Motor neuron (in vitro differentiated cells): ENCODE measurements around the gene ZSWIM9. TPM values are rescaled to one million over a fixed set of nuclear protein-coding genes. Genes with fewer than 3 reads are reported as not detected.
"Not testable (repeated sequence)": the region's sequence is repeated elsewhere in the genome, so short reads cannot be mapped to it uniquely, and the experiment has no call there.

ENCODE experiments used
- ATAC-seq, 8 experiments: fragments of 200-7000 bp; cut with Tn5 transposase; replicated peaks in 6 of 8; 2 replicates each; pipeline ENCODE4 v1.8.0; 2021; ENCODE audit warnings: mild to moderate bottlenecking in 8 of 8, moderate library complexity in 8 of 8
- H3K27ac ChIP-seq, 2 donors: fragments of 250-450 bp; sonication (Bioruptor Pico); 2 replicates each; pipeline ENCODE4 v1.9.0; 2021; ENCODE audit warnings: antibody characterized with exemption in 2 of 2, mild to moderate bottlenecking in 2 of 2, moderate library complexity in 1 of 2
- H3K4me1 ChIP-seq, 2 donors: fragments of 250-450 bp; sonication (Bioruptor Pico); replicated peaks in 1 of 2; 2 replicates each; pipeline ENCODE4 v1.6.1; 2021; ENCODE audit warnings: antibody characterized with exemption in 2 of 2, mild to moderate bottlenecking in 2 of 2, moderate library complexity in 1 of 2
- H3K4me3 ChIP-seq, 5 donors: fragments of 250-450 bp; sonication (Bioruptor Pico); 2 replicates each; pipeline ENCODE4 v1.9.0; 2021; ENCODE audit warnings: antibody characterized with exemption in 5 of 5, mild to moderate bottlenecking in 5 of 5, moderate library complexity in 4 of 5
- WGBS, 10 experiments: fragments of 450-650 bp; shearing (Covaris generic); methylation state at CpG; one replicate each; pipeline ENCODE4 v1.0.0; 2022; 5-methylcytosine and 5-hydroxymethylcytosine counted together
- in situ Hi-C, 9 experiments: fragments of 400-800 bp; cut with MboI; loops; one replicate each; pipeline ENCODE4 v1.15.0; 2021; ENCODE audit warnings: low sequenced_read_pairs in 9 of 9, low pct_unique_long_range_greater_than_20kb in 2 of 9; ENCODE audit not compliant: unreplicated experiment in 9 of 9
- total RNA-seq, 8 experiments: library from RNA; unstranded; fragments of 300-600 nt; gene quantifications; 2 replicates each; pipeline versions ENCODE4 v1.2.3 to v1.2.4, GENCODE V29; 2022

Gene ZSWIM9
- total RNA-seq, 8 experiments from 2014 or later: 1.1 to 3.9 (median 2.4) TPM

DNA sequence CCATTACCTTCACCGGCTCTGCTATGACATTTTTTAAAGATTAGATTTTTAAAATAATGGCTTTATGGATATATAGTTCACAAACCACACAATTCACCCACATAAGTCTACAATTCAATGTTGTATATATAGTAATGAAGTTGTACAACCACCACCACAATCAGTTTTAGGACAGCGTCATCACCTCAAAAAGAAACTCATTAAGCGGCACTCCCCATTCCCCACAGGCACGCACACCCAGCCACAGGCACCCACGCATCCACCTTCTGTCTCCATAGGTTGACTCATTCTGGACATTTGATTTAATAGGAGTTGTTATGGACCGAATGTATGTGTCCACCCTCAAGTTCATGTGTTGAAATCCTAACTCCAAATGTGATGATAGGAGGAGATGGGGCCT is 71.3 kb downstream of the ZSWIM9 start:
- H3K27ac ChIP-seq, H3K4me1 ChIP-seq, in situ Hi-C loops, ATAC-seq, H3K4me3 ChIP-seq: not testable (repeated sequence)
- WGBS, 10 experiments: 88 to 100% (median 100%) methylated on average over 1 to 4 of the region's 6 CpGs; no CpG with 5 or more reads in 3 of the 10 experiments

- no peak overlapping the region for H3K4me3 ChIP-seq
- no peak for ATAC-seq
- in situ Hi-C loops: no loop called here
- 50 to 100% (median 78%) methylated on average over 1 to 4 of the region's 5 CpGs; no CpG with 5 or more reads in 2 of the 10 experiments for WGBS, 10 experiments
- no peak overlapping the region for H3K27ac ChIP-seq
- no peaks in the 10 kb centered on the region for H3K4me1 ChIP-seq
Observed at GRCh38 chr19:48244281-48244680, 73.8 kb downstream of the ZSWIM9 start.

DNA sequence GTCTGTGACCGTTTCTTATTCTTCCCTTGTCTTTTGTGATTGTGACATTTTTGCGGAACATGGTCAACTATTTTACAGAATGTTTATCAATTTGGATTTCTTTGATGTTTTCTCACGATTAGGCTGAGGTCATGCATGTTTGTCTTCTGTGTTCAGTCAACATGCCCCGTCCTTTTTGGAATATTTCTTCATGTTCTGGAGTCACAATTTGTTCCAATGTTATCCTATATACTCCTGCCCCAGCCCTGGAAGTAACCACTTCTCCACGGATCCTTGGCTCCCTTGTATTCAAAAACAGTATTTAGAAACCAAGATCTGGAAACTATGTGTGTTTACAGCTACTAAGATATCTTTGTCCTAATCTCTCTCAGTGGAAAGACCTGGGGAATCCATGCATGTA is 75.6 kb downstream of the ZSWIM9 start:
- H3K4me3 ChIP-seq: no peak overlapping the region
- H3K4me1 ChIP-seq: no peaks in the 10 kb centered on the region
- 71 to 92% (median 87%) methylated on average over 3 to 5 of the region's 5 CpGs for WGBS, 10 experiments
- H3K27ac ChIP-seq: no peak overlapping the region
- in situ Hi-C loops: no loop called here
- no peak for ATAC-seq

- Histone ChIP-seq H3K27ac (no peak overlapping the region), H3K4me1 (no peaks in the 10 kb centered on the region), H3K4me3 (no peak overlapping the region)
- 83 to 100% (median 94%) methylated on average over 1 to 3 of the region's 3 CpGs; no CpG with 5 or more reads in 1 of the 10 experiments for WGBS, 10 experiments
- ATAC-seq: no peak
- in situ Hi-C loops: no loop called here
Observed at GRCh38 chr19:48247212-48247611, 76.7 kb downstream of the ZSWIM9 start.

Other genes with a start within 250 kb of the ZSWIM9 start
- gene BSPH1, start 178.5 kb upstream of the ZSWIM9 start, total RNA-seq: not detected
- 1 to 10 TPM in 2 of 8 experiments, under 1 TPM in 2, not detected in 4; 0.22 to 2.1 (median 1.1) TPM for gene ELSPBP1, start 176.0 kb upstream of the ZSWIM9 start, total RNA-seq
- gene CABP5, start 126.6 kb upstream of the ZSWIM9 start, total RNA-seq: under 1 TPM in 1 of 8 experiments, not detected in 7; 0.43 TPM
- gene PLA2G4C, start 59.9 kb upstream of the ZSWIM9 start, total RNA-seq: 10 to 100 TPM in 4 of 8 experiments, 1 to 10 TPM in 4; 3.5 to 20.5 (median 8.9) TPM
- 10 to 100 TPM; 12.8 to 54.4 (median 24.0) TPM for gene LIG1, start 336 bp upstream of the ZSWIM9 start, total RNA-seq
- gene CARD8, start 85.2 kb downstream of the ZSWIM9 start, total RNA-seq: 10 to 100 TPM; 12.3 to 35.1 (median 16.8) TPM
- 1 to 10 TPM in 6 of 8 experiments, under 1 TPM in 2; 0.15 to 6.4 (median 4.0) TPM for gene ZNF114, start 99.4 kb downstream of the ZSWIM9 start, total RNA-seq
- gene EMP3, start 154.9 kb downstream of the ZSWIM9 start, total RNA-seq: 100 to 1,000 TPM in 2 of 8 experiments, 10 to 100 TPM in 4, 1 to 10 TPM in 2; 5.3 to 382 (median 35.3) TPM
- gene TMEM143, start 193.3 kb downstream of the ZSWIM9 start, total RNA-seq: 10 to 100 TPM in 1 of 8 experiments, 1 to 10 TPM in 7; 4.0 to 12.7 (median 7.9) TPM
- 1 to 10 TPM in 1 of 8 experiments, not detected in 7; 1.4 TPM for gene SYNGR4, start 193.7 kb downstream of the ZSWIM9 start, total RNA-seq
- gene KDELR1, start 220.9 kb downstream of the ZSWIM9 start, total RNA-seq: 100 to 1,000 TPM in 4 of 8 experiments, 10 to 100 TPM in 4; 79.6 to 120 (median 96.8) TPM
- gene GRIN2D, start 223.0 kb downstream of the ZSWIM9 start, total RNA-seq: 1 to 10 TPM in 4 of 8 experiments, under 1 TPM in 4; 0.31 to 3.2 (median 1.2) TPM